CD1c-positive myeloid dendritic cell (primary cell): ENCODE measurements around the gene WDR70.
"Not testable (repeated sequence)": the region's sequence is repeated elsewhere in the genome, so short reads cannot be mapped to it uniquely, and the experiment has no call there.

Experiments
- DNase-seq: peaks from one replicate; pipeline ENCODE4 v3.0.0-alpha.2; 2016; ENCODE audit errors: extremely low spot score

Gene WDR70

DNA sequence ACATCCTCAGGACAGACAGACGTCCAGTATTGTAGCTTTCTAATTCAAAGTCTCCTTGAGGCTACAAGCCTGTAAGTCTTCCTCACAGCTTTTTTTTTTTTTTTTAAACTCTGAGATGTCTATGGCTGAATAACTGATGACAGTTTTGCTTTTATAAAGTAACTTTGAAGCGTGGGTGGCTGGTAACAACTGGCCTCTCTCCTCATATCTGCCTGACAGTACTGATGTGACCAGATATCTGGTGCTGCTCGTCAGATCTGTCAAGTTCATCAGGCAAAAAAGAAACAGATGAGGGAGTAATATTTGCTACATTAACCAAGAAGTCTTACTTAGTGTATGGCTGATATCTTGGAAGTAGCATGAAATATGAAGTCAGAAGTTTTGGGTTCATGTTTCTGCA is 388.1 kb downstream of the WDR70 start:
- DNase-seq, result no peak

DNA sequence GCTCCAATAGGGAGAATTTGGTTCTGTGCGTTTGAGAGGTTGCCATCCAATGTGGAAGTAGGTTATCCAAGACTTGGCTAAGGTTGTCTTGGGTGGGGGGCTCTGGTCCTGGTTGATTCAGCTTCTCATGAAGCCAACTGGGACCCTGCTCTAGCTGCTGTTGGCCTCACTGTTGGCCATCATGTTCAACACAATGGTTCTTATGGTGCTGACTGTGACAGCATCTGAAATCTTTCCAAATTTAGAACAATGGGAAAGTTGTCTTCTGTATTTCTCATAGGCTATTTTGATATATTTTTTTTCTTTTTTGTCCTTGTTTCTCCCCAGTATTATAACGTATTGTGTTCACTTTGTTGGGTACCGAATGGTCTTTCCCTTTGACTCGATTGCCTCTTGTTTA is 388.8 kb downstream of the WDR70 start:
- DNase-seq, result no peak

DNA sequence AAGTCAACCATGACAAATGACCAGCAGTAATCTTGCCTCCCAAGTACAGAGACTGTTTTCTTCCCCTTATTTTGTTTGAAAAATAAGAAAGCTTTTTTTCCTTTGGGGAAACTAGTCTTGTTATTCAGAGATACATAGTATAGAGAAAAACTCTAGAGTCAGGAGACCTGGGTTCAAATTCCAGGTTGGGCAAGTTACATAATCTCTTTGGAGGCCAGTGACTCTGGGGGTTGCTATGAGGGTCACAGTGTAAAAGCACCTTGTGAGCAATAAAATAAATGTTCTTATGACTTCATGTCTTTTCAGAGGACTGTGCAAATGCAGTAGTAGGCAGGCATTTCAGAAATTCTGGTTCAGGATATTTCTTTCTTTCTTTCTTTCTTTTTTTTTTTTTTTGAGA is 389.3 kb downstream of the WDR70 start:
- no peak for DNase-seq

DNA sequence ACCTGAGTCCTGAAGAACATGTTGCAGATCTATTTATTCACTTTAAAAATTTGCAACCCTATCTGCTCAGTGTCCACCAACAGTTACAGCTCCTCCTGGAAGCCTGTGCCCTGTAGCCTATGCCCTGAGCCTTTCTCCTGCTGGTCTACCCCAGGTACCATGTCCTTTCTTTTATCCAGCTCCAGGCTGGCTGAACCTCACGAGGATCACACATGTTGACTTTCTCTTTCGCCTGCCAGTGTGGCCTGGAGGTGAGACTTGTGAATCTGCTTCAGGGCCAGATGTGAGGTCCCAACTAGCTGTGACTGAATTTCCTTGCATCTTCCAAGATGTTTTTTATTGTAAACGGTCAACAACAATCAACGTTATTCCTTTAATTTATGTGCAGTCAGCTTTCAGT is 390.0 kb downstream of the WDR70 start:
- no peak for DNase-seq

DNA sequence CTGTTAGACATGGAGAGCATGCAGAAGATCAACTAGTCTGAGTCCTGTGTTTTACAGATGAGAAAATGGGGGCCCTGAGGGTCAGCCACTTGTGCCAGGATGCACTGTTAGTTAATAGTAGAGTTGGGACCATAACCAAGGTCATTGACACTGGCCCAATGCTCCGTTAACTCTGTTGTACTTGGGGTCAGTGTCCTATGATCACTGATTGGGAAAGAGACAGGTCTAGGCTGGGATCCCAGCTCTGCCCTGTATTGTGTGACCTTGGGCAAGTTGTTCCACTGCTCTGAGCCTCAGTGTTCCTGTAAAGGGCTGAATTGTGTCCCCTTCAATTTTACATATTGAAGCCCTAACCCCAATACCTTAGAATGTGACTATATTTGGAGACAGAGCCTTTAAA is 390.7 kb downstream of the WDR70 start:
- no peak for DNase-seq

DNA sequence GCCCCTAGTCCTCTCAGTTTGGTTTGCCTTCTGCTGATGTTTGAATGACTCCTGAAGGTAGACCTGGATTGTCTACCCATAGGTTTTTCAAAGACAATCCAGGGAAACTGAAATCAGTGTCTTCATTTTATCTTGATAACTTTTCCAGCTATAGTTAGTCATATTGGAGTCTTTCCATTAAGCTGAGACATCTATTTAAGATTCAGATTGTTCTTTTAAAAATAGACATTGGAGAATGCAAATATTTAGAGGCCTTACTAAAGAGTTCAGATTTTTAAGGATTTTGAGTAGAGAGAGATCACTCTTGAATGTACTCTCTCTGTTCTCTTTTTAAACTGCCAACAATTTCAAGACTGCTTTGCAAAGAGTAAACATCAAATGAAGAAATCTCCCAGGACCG is 391.7 kb downstream of the WDR70 start:
- no peak for DNase-seq

DNA sequence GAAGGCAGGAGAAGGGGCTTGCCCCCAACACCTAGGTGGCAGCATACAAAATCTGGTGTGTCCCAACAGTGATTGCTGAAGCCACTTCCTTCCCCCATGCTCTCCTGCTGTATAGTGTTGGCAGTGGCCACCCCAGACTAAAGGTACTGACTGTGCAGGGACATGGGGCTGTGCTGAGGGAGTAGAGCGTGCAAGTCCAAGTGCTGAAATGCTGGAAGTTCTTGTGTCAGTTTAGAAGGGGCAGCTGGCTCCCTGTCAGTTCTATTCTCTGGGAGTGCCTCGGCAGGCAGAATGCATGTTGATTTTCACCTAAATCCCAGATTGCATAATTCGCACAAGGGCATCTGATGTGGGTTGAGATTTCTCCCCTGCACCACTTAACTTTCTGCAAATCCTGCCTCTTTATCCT is 392.1 kb downstream of the WDR70 start:
- no peak for DNase-seq

DNA sequence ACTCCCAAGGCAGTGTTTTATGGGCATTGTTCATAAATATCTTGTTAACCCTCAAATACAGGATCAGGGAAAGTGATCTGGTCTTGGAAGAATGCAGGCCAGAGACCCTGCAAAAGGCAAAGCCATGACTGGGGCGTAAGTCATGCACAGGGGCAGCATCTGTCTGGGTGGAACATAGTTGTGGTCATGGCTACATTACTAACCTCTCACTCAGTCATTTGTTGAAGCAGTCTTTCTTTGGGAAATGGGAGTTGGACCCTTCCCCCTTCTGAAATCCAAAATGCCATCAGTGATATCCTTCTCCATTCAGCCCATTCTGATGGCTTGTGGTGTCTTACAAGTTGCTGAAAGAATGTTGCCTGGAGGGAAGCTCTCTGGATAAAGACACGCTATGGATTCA is 392.6 kb downstream of the WDR70 start:
- DNase-seq, result no peak

DNA sequence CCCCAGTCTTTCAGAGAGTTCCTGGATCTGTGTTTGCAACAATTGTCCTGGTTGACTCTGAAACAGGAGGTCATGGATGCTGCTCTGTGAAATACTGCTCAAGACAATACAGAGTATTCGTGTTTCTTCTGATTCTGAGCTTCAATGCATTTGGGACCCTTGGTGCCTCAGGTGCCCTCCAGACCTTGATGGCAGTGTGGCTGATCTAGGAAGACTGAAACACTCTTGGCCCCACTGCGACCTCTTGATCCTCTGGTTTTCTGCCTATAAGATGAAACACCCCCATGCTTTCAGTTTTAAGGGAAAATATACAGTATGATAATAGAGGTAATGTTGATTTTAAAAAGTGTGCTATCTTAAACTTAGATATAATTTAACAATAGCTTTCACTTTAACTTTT is 393.1 kb downstream of the WDR70 start:
- DNase-seq, result no peak

DNA sequence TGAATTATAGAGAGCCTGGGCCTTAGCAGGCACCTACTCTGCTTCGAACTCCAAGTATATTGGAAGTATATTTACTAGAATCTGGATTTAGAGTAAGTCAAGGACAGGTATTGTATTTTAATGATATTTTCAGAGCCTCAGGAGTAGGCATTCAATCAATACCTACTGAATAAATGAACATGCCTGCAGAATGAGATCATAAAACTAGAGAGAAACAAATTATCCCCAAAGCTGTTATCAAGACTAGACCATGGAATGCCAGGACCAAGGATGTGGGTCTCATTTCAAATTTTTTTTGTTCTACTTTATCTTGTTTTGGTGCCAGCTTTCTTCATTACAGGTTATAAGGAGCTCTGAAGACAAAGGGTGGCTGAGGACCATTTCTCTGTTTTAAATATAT is 394.7 kb downstream of the WDR70 start:
- DNase-seq, result no peak

DNA sequence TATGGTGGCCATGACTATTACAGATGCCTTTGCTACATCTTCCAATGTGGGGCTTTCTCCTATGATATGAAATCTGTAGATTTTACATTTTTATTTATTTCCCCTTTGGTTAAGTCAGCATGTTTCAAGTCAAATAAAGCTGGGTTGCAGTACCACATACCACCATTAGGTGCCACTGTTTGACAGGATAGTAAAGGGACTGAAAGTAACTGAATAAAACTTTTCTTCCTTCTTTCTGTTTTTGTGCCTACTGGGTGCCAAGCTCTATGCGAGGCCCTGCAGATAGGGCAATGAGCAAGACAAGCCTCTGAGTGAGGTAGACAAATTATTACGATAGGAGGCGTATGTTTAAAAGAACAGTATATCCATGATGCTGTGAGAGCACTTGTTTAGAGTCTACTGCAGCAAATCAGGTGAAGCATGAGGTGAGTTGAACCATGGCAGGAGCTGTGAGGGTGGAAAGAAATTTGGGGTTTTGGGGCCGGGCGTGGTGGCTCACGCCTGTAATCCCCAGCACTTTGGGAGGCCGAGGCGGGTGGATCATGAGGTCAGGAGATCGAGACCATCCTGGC is 395.9 kb downstream of the WDR70 start:
- DNase-seq, result peak; percentile 41

DNA sequence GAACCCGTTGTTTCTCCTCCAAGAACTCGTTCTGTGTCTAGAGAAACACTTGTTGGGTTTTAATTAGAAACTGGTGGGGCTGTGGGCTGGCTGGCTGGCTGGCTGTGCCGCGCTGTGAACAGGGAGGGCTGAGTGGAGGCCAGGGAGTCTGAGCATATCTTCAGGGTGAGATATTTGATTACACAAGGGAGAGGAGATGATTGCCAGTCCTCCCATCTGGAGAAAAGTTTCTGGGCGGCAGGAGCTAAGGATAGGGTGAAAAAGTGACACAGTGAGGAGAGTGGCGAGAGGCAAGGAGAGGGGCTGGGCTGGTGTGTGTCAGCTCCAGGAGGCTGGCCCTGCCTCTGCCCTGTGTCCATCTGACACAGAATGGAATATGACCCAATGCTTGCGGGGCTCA is 397.7 kb downstream of the WDR70 start:
- no peak for DNase-seq

DNA sequence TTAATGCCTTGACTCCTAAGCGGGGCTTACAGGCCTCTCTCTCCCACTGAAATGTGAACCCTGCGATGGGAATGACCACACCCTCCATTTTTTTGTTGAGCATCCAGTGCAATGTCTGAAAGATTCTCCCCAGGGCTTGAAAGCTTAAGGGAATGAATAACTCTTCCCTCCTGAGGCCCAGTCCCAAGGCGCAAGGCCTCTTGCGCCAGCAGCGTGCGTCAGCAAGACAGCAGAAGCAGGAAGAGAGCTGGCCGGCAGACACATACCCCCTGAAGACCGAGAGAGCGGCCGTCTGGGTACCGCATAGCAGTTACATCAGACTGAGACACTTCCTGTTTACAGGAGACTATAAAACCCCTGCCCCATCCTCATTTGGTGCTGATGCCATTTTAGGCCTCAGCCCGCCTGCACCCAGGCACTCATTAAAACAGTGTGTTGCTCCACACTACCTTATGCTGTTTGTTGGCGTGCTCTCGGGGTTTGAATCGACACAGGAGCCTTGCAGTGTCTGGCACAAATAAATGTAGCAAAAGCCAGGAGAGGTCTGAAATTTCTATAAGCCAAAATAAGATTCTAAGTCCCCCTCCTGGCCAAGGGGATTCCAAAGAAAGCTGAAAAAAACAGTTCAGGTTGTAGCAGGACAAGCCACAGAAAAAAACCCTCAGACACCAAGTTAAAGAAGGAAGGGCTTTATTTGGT is 398.5 kb downstream of the WDR70 start:
- no peak for DNase-seq

DNA sequence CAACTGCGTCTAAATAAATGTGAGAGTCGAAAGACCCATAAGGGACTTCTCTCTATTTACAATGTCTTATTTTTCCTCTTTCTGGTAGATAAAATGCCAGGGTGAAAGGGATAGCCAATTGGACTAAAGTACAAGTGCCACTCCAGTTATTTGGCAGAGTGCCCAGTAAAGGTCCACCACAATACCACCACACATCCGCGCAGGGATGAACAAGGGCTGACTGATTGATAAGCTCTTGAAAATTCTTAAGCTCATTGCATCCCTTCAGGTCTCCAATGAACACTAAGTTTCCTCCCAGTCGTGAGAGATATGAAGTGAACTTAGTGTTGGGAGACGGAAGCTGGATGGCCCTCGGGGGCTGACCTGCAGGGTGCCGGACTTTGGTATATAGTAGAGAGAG is 402.3 kb downstream of the WDR70 start:
- DNase-seq, result not testable (repeated sequence)

DNA sequence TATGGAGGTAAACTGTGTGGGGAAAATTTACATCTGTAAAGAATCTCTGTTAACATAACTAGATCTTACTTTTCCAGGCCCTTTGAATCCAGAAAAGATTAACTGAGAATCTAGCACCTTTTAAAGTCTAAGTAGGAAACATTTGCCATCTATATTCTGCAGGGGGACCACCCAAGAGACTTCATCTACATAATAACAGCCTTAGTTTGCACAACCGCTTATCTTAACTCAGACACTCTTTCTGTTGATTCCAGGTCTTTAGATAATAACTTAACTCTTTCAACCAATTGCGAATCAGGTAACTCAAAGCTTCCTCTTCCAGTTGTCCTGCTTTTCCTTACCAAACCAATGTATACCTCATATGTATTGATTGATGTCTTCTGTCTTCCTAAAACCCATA is 407.3 kb downstream of the WDR70 start:
- DNase-seq, result no peak

DNA sequence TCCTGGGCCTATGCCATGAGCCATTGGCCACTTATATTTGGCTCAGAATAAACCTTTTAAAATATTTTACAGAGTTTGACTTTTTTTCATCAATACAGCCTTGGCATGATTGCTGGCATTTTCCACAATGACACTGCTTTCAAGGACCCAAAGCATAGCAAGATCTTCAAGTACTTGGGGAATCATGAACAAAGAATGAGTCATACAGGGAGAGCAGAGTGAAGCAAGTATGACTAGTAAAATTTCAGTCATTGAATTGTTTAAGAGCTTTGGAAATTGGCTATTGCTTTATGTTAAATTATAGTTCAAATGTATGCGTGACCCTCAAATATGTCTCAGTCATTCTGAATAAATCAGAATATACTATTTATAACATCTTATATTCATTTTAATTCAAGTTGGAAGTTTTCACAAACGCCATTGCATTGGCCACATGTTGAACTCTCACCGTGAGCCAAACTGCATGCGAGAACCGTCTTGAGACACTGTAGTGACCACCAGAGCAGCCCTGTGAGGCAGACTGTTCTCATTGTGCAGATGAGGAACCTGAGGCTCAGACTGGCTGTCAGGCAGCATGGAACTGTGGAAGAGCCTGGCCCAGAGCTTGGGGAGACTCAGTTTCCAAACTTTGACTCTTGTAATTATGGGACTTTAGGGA is 407.9 kb downstream of the WDR70 start:
- DNase-seq, result no peak

DNA sequence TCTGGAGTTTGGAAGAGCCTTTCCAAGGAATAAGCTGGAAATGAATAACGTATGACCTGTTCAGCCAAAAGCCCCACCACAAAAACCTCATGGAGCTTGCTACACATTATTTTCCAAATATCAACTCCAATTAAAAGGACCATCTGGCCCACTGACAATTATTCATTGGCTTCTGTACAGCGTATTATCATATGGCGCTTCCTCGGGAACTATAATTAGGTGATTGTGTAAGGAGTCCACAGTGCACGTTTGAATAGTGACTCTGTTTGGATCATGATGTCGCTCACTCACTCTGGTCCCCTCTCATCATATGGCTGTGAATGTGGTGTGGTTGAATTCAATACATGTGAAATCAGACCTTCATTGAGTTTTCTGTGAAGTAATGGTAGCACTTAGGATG is 408.6 kb downstream of the WDR70 start:
- DNase-seq, result no peak

DNA sequence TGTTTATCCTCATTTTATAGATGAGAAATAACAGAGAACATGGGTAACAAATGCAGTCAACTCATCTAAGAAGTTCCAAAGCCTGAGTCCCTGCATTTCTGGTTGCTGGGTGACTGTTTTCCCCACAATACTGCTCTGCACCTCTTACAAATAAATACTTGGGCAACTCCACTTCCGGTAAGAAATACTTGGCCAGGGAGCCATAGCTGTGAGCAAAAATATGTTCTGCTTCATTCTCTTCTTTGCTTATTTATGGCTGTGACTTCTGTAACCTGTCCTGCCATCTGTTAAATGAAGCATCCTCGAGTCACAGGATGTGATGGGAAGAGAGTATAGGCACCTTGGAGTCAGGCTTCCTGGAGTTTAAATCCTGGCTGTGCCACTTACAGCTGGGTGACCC is 410.9 kb downstream of the WDR70 start:
- no peak for DNase-seq

DNA sequence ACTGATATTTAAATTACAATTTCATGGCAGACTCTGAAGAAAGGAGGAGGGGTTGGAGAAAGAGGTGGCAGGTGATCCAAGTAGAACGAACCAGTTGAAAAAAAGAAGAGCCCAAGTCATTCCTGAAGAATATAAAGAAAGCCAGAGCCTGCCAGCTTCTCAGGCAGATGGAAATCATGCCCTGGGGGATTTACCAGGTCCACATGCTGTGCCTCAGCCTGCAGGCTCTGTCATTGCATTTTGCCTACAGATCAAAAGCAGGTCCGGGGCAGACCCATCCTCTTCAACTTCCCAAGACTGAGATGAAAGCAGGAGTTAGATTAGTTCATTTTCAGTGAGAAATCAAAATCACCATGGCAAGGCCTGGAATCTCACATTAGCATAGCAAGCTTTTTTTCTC is 412.2 kb downstream of the WDR70 start:
- no peak for DNase-seq

DNA sequence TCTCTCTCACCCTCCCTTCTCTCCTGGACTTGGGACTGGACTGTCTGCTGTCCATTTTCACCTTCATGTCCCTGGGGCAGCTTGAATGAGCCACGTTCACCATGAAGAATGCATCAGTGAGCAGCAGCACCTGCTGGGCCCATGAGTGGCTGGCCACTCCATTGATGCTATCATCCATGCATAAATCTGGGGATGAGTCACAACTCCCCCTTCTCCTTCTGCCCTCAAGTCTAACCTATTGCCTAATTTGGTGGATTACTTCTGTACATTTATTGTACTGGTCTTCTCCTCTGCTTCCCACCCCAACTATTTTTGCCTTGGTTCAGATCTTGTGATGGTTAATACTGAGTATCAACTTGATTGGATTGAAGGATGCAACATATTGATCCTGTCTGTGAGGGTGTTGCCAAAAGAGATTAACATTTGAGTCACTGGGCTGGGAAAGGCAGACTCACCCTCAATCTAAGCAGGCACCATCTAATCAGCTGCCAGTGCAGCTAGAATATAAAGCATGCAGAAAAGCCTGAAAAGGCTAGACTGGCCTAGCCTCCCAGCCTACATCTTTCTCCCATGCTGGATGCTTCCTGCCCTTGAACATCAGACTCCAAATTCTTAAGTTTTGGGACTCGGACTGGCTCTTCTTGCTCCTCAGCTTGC is 414.0 kb downstream of the WDR70 start:
- peak; percentile 1 for DNase-seq

DNA sequence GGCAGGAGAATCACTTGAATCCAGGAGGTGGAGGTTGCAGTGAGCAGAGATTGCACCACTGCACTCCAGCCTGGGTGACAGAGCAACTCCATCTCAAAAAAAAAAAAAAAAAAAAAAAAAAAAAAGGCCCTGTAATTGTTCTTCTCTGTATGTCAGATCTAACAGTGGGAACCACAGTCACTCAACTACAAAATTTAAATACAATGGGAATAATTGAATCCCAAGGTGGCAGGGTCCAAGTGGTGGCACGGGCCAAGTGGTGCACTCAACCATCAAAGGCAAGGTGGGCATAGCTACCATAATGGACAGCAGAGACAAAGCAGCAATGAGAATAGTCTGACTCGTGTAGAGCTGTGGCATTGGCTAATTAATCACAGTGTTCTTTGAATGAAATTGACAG is 416.2 kb downstream of the WDR70 start:
- not testable (repeated sequence) for DNase-seq

DNA sequence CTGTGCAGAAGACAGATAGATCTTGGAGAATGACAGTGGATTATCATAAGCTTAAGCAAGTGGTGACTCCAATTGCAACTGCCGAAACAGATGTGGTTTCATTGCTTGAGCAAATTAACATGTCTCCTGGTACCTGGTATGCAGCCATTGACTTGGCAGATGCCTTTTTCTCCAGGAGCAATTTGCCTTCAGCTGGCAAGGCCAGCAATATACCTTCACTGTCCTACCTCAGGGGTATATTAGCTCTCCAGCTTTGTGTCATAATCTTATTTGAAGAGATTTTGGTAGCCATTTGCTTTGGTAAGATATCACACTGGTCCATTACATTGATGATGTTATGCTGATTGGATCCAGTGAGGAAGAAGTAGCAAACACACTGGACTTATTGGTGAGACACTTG is 417.3 kb downstream of the WDR70 start:
- not testable (repeated sequence) for DNase-seq

DNA sequence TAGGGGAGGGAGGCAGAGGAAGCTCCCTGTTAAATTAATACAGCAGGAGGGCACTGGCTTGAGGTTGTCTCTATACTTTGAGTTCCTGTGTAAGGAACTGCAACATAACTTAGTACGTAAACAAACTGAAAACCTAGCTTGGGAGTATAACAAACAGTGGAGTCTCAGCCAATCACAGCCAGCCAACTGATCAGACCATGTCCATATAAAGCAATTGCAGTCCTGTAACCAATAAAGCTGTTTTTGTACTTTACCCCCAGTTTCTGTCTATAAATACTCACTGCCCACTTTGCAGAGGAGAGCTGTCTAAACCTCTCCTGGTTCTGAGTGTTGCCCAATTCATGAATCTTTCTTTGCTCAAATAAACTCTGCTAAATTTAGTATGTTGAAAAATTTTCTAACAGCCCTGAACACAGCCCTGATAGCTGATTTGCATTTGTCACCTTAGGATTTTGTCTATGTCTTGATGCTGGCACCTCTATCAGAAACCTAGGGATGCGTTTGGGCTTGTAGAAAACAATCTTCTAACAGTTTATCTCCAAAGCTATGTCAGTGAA is 420.8 kb downstream of the WDR70 start:
- DNase-seq, result no peak
